Measurements from ENCODE around the gene ADRB2. TPM values are rescaled to one million over a fixed set of nuclear protein-coding genes. Genes with fewer than 3 reads are reported as not detected.

ADRB2 gene
- total and polyA plus RNA-seq, 2 of the 13 experiments (the other 11 are each of a cell fraction or from before 2014, with no cell fraction given) = not detected

DNA sequence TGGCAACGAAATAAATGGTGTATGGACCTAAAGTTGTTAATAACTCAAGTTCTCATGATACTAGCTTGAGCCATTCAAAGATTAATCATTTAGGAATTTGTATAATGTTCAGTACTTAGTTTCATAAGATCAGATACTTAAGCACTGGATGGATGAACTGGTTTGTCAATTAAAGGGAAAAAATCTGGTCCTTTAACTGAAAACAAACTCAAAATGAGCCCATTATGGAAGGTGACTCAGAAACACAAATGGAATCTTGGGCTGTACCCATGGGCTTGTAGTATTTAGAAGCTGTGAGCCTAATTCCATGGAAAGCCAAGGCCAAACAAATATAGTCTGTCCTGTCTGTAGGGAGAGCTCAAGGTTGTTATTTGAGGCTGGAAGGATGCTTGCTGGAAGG is 27.6 kb upstream of the ADRB2 start (continued):
- no peak for TF ChIP-seq ARID5B (CRISPR knock-in tag; IDR thresholded peaks at IDR 0.05)

DNA sequence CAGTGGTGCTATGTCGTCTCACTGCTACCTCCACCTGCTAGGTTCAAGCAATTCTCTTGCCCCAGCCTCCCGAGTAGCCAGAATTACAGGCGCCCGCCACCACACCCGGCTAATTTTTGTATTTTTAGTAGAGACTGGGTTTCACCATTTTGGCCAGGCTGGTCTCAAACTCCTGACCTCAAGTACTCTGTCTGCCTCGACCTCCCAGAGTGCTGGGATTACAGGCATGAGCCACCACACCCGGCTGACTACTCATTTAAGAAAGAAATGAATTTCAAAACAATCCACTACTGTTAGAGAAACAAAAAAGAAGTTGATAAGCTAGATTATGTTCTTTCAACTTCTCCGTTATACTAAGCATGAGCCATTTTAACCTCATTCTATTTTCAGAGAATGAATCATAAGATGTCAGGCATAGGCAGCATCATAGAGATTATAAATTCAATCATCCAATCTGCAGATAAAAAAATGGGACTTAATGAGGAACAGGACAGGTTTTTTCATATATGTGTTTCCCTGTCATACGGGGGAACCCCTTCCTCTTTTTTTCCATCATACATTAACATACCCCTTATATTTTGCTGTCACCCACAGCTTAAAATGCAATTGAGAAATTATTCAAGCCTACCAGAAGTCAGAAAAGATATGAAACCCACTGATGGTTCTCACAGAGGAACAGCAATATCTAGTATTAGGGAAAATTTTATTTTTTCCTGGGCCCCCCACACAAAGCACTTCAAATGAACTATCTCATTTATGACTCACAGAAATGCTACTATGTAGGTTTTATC is 26.5 kb upstream of the ADRB2 start:
- BruUV-seq (replicated peaks) = no TSS peak
- Histone ChIP-seq H3K36me3 (replicated peaks in 1 of 2; ENCODE audit: control insufficient read depth in 1 of 2, insufficient read depth in 2 of 2, low read length in 2 of 2) (no peaks in the 10 kb centered on the region), H3K4me3 (replicated peaks in 1 of 3; ENCODE audit: insufficient read depth in 1 of 3, low read depth in 2 of 3, low read length in 3 of 3) (no peak overlapping the region), H4K20me1 (ENCODE audit: insufficient read depth, low read length) (no peaks in the 10 kb centered on the region), H3K27ac (ENCODE audit: extremely low read length, insufficient read depth, low read length) (no peak overlapping the region), H3K79me2 (ENCODE audit: insufficient read depth, low read length) (no peaks in the 10 kb centered on the region), H3K27me3 (ENCODE audit: control insufficient read depth in 1 of 2, insufficient read depth in 2 of 2, low read length in 2 of 2) (no peaks in the 10 kb centered on the region), H3K9me3 (ENCODE audit: low read length) (no peaks in the 10 kb centered on the region), H3K4me2 (ENCODE audit: low read depth, low read length) (no peak overlapping the region), H3K4me1 (ENCODE audit: insufficient read depth, low read length) (no peaks in the 10 kb centered on the region), H2AFZ (ENCODE audit: low read length) (no peak overlapping the region), H3K9ac (ENCODE audit: insufficient read depth, low read depth, low read length) (no peak overlapping the region)
- DNase-seq (ENCODE audit: low spot score) (no peak), FAIRE-seq (no peak), ATAC-seq (no peak)
- TF ChIP-seq ZNF850 (CRISPR knock-in tag; conservative IDR thresholded peaks at IDR 0.05) (no peak), ZNF552 (CRISPR knock-in tag; IDR thresholded peaks at IDR 0.05; ENCODE audit: borderline replicate concordance) (no peak), BATF2 (CRISPR knock-in tag; IDR thresholded peaks at IDR 0.05) (no peak), KDM6A (CRISPR knock-in tag; IDR thresholded peaks at IDR 0.05; ENCODE audit: low read depth) (no peak), ELF1 (CRISPR knock-in tag; IDR thresholded peaks at IDR 0.05) (no peak), ZNF329 (CRISPR knock-in tag; IDR thresholded peaks at IDR 0.05; ENCODE audit: low read depth) (no peak), TFDP1 (CRISPR knock-in tag; IDR thresholded peaks at IDR 0.05; ENCODE audit: borderline replicate concordance) (no peak), ZFP90 (CRISPR knock-in tag; IDR thresholded peaks at IDR 0.05; ENCODE audit: borderline replicate concordance) (no peak), DNMT1 (CRISPR knock-in tag; IDR thresholded peaks at IDR 0.05) (no peak), HCFC1 (IDR thresholded peaks at IDR 0.05; ENCODE audit: low read depth, low read length) (no peak), ZSCAN20 (CRISPR knock-in tag; IDR thresholded peaks at IDR 0.05; ENCODE audit: borderline replicate concordance) (no peak)
- CTCF ChIA-PET (ENCODE audit: low intra/inter-chr PET ratio, low total read pairs) = no interaction called here
- POLR2A ChIA-PET = interaction anchor here (0.6 kb wide), 1 partner anchor 654 kb away, joined by 3 read pairs; no protein-coding TSS in a partner anchor
- in situ Hi-C loops (cut with HindIII; ENCODE audit: extremely low pct_ligation_motif_present, low pct_unique_long_range_greater_than_20kb) = no loop called here
- intact Hi-C loops (cut with micrococcal nuclease; ENCODE audit: unreplicated experiment) = no loop called here
- 30% methylated on average over 9 of the region's 9 CpGs for WGBS (ENCODE audit: low lambda C conversion rate)

Data from HepG2 (cell line).